Smooth muscle cell (in vitro differentiated cells): ENCODE measurements around the gene TUBA3E. TPM values are rescaled to one million over a fixed set of nuclear protein-coding genes. Genes with fewer than 3 reads are reported as not detected.
A peak's percentile ranks its signal among the peaks of the same experiment; 100 is the strongest.
"Not testable (repeated sequence)": the region's sequence is repeated elsewhere in the genome, so short reads cannot be mapped to it uniquely, and the experiment has no call there.

Experiments used
- DNase-seq: peaks from one replicate; lab custom pipeline; 2025; ENCODE audit not compliant: unreplicated experiment; lab: John Stamatoyannopoulos, UW
- H2AFZ ChIP-seq: fragments of 200-600 bp; sonication (generic); 2 replicates; pipeline ENCODE4 v1.6.0; 2016; ENCODE audit warnings: antibody characterized with exemption, low read depth, mild to moderate bottlenecking
- H3F3A ChIP-seq: fragments of 200-600 bp; sonication (generic); 2 replicates; pipeline ENCODE4 v1.6.0; 2017; ENCODE audit warnings: antibody characterized with exemption, low read depth
- H3K27ac ChIP-seq: fragments of 200-600 bp; sonication (generic); 2 replicates; pipeline ENCODE4 v1.5.1; 2016; ENCODE audit warnings: low read depth, mild to moderate bottlenecking
- H3K27me3 ChIP-seq: fragments of 200-600 bp; sonication (generic); 2 replicates; pipeline ENCODE4 v1.6.1; 2016; ENCODE audit warnings: low read depth, mild to moderate bottlenecking
- H3K36me3 ChIP-seq: fragments of 200-600 bp; sonication (generic); 2 replicates; pipeline ENCODE4 v1.5.1; 2016; ENCODE audit warnings: low read depth
- H3K4me1 ChIP-seq: fragments of 200-600 bp; sonication (generic); 2 replicates; pipeline ENCODE4 v1.5.1; 2016; ENCODE audit warnings: low read depth
- H3K4me2 ChIP-seq: fragments of 200-600 bp; sonication (generic); 2 replicates; pipeline ENCODE4 v1.6.0; 2016; ENCODE audit warnings: mild to moderate bottlenecking
- H3K4me3 ChIP-seq: fragments of 200-600 bp; sonication (generic); 2 replicates; pipeline ENCODE4 v1.5.1; 2016; ENCODE audit warnings: mild to moderate bottlenecking
- H3K79me2 ChIP-seq: fragments of 200-600 bp; sonication (generic); 2 replicates; pipeline ENCODE4 v1.6.0; 2016; ENCODE audit warnings: low read depth, mild to moderate bottlenecking
- H3K9ac ChIP-seq: fragments of 200-600 bp; sonication (generic); 2 replicates; pipeline ENCODE4 v1.6.0; 2016; ENCODE audit warnings: low read depth
- H3K9me3 ChIP-seq: fragments of 200-600 bp; sonication (generic); replicated peaks from 2 replicates; pipeline ENCODE4 v1.5.1; 2016; ENCODE audit warnings: low read depth
- H4K20me1 ChIP-seq: fragments of 200-600 bp; sonication (generic); 2 replicates; pipeline ENCODE4 v1.6.0; 2016; ENCODE audit warnings: low read depth
- WGBS: methylation state at CpG from one replicate; pipeline ENCODE4 v1.1.7; 2016; ENCODE audit warnings: low lambda C conversion rate; 5-methylcytosine and 5-hydroxymethylcytosine counted together
- polyA plus RNA-seq: library from polyadenylated mRNA; unstranded; fragments of >200 nt; fragmentation: Nextera tagmentation; extraction: Ambion mirVana; gene quantifications from 2 replicates; pipeline ENCODE4 v1.2.1, GENCODE V29; 2016
- total RNA-seq: library from RNA; depleted of rRNA; stranded (reverse); fragments of >200 nt; gene quantifications from 2 replicates; pipeline ENCODE4 v1.2.3, GENCODE V29; 2014
- TF ChIP-seq, protein P1 (sequence below): fragments of 200-600 bp; sonication (generic); IDR thresholded peaks from 2 replicates; pipeline ENCODE4 v1.5.1; 2017; ENCODE audit warnings: borderline replicate concordance, mild to moderate bottlenecking, antibody characterized with exemption; ENCODE audit not compliant: insufficient read depth, poor library complexity, severe bottlenecking

Gene TUBA3E
- total and polyA plus RNA-seq, 2 experiments from 2014 or later: not detected

GRCh38 chr2:130152816-130153595 is 45.2 kb downstream of the TUBA3E start:
- Histone ChIP-seq H2AFZ (no peak overlapping the region), H3K4me3 (no peak overlapping the region), H3K4me2 (no peak overlapping the region), H3K9ac (no peak overlapping the region), H3K4me1 (no peaks in the 10 kb centered on the region), H3K27me3 (no peaks in the 10 kb centered on the region), H4K20me1 (no peaks in the 10 kb centered on the region), H3K9me3 (no peaks in the 10 kb centered on the region), H3F3A (no peaks in the 10 kb centered on the region), H3K79me2 (no peaks in the 10 kb centered on the region), H3K36me3 (no peaks in the 10 kb centered on the region), H3K27ac (no peak overlapping the region)
- TF ChIP-seq, protein P1, sequence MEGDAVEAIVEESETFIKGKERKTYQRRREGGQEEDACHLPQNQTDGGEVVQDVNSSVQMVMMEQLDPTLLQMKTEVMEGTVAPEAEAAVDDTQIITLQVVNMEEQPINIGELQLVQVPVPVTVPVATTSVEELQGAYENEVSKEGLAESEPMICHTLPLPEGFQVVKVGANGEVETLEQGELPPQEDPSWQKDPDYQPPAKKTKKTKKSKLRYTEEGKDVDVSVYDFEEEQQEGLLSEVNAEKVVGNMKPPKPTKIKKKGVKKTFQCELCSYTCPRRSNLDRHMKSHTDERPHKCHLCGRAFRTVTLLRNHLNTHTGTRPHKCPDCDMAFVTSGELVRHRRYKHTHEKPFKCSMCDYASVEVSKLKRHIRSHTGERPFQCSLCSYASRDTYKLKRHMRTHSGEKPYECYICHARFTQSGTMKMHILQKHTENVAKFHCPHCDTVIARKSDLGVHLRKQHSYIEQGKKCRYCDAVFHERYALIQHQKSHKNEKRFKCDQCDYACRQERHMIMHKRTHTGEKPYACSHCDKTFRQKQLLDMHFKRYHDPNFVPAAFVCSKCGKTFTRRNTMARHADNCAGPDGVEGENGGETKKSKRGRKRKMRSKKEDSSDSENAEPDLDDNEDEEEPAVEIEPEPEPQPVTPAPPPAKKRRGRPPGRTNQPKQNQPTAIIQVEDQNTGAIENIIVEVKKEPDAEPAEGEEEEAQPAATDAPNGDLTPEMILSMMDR: no peak
- DNase-seq: no peak
- 97% methylated on average over 22 of the region's 25 CpGs for WGBS

DNA sequence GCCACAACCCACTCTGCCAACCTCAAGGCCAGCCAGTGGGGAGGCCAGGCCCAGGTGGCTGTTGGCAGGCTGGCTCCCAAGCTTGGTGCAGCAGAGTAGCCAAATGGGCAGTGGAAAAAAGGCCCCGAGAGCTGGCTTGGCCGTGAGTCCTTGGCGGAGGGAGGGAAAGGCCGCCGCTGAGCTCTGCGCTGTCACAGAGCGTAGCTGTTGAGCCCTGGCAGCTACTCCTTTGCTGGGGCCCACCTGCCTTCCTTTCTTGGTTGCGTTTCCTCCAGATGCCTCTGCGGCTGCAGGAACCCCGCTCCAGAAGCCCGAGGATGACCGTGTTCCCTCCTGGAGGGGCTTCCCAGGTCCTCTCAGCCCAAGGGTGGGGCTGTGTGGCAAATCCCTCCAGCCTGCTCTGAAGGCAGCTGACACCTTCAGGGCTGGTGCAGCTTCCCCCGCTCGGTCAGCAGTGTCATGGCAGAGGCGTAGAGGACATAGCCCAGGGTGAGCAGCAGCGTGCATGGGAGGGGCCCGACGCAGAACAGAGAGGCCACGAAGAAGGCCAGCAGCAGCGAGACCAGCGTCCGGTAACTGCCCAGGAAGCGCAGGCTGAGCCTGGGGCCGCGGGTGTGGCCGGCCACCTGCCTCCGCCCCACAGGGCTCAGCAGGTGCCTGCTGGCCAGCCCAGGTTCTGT is 46.0 kb downstream of the TUBA3E start:
- H3K36me3 ChIP-seq, H4K20me1 ChIP-seq, H3K27me3 ChIP-seq, H3K4me2 ChIP-seq, H3K27ac ChIP-seq, DNase-seq, H3K79me2 ChIP-seq, H2AFZ ChIP-seq, H3K4me3 ChIP-seq, H3K9ac ChIP-seq, H3K4me1 ChIP-seq, H3K9me3 ChIP-seq, H3F3A ChIP-seq: not testable (repeated sequence)
- WGBS: over 99% methylated on average over 27 of the region's 27 CpGs

GRCh38 chr2:130151145-130151512 is 47.1 kb downstream of the TUBA3E start:
- not testable (repeated sequence) for H3K4me2 ChIP-seq, H3K4me3 ChIP-seq, H3K27ac ChIP-seq, H3K9me3 ChIP-seq, H3K36me3 ChIP-seq, H3K27me3 ChIP-seq, H3K9ac ChIP-seq, H3F3A ChIP-seq, H3K79me2 ChIP-seq, DNase-seq, H3K4me1 ChIP-seq, H2AFZ ChIP-seq, H4K20me1 ChIP-seq
- 78% methylated on average over 5 of the region's 5 CpGs for WGBS

GRCh38 chr2:130150181-130151144 is 47.8 kb downstream of the TUBA3E start:
- Histone ChIP-seq H3K9ac (no peak overlapping the region), H3K27me3 (no peaks in the 10 kb centered on the region), H3K79me2 (no peaks in the 10 kb centered on the region), H3F3A (no peaks in the 10 kb centered on the region), H4K20me1 (no peaks in the 10 kb centered on the region), H3K4me2 (no peak overlapping the region), H3K27ac (no peak overlapping the region), H3K4me3 (no peak overlapping the region), H3K36me3 (no peaks in the 10 kb centered on the region), H2AFZ (no peak overlapping the region), H3K9me3 (no peaks in the 10 kb centered on the region), H3K4me1 (no peaks in the 10 kb centered on the region)
- 94% methylated on average over 23 of the region's 23 CpGs for WGBS
- no peak for DNase-seq
- TF ChIP-seq, protein P1: no peak

- not testable (repeated sequence) for H3K4me3 ChIP-seq, H3K9ac ChIP-seq, H3K9me3 ChIP-seq, H3K4me2 ChIP-seq, H3K4me1 ChIP-seq, H3K36me3 ChIP-seq, H3F3A ChIP-seq, H4K20me1 ChIP-seq, H3K27me3 ChIP-seq, H3K27ac ChIP-seq, DNase-seq, H2AFZ ChIP-seq, H3K79me2 ChIP-seq
- WGBS: 88% methylated on average over 6 of the region's 6 CpGs
These were observed 49.7 kb downstream of the TUBA3E start for GRCh38 chr2:130148515-130148914.

DNA sequence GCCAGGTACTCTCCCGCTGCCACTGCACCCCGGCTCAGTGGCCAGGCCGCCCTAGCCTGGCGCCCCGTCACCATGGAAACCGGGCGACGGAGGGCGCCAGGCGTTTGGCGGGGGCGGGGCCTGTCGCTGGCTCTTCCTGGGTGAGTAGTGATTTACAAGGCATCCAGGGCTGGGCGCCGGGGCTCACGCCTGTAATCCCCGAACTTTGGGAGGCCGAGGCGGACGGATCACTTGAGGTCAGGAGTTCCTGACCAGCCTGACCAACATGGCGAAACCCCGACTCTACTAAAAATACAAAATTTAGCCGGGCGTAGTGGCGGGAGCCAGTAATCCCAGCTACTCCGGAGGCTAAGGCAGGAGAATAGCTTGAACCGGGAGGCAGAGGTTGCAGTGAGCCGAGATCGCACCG is 53.2 kb downstream of the TUBA3E start, which contains the start of gene CCDC74B:
TSS of gene CCDC74B (minus strand) at position 107 of the 409 bp plus-strand sequence. CDS start 116 bp downstream, outside the sequence.
- not testable (repeated sequence) for H3K27ac ChIP-seq, H4K20me1 ChIP-seq, H3K9ac ChIP-seq, H3K9me3 ChIP-seq, H3K27me3 ChIP-seq, DNase-seq, H3K36me3 ChIP-seq, H3K79me2 ChIP-seq, H3F3A ChIP-seq, H3K4me1 ChIP-seq
- peak within 1 kb of the TSS; percentile 88 for H3K4me2 ChIP-seq
- H3K4me3 ChIP-seq: peak within 1 kb of the TSS; percentile 58
- H2AFZ ChIP-seq: peak within 1 kb of the TSS; percentile 18
- 4% methylated on average over 29 of the region's 30 CpGs for WGBS
